Measurements from ENCODE around the gene CEP131. TPM values are rescaled to one million over a fixed set of nuclear protein-coding genes. Genes with fewer than 3 reads are reported as not detected.

The CEP131 gene
- total and polyA plus RNA-seq, 2 of the 8 experiments (the other 6 are each of a cell fraction or from before 2014, with no cell fraction given), result 5.9 to 23.2 TPM

DNA sequence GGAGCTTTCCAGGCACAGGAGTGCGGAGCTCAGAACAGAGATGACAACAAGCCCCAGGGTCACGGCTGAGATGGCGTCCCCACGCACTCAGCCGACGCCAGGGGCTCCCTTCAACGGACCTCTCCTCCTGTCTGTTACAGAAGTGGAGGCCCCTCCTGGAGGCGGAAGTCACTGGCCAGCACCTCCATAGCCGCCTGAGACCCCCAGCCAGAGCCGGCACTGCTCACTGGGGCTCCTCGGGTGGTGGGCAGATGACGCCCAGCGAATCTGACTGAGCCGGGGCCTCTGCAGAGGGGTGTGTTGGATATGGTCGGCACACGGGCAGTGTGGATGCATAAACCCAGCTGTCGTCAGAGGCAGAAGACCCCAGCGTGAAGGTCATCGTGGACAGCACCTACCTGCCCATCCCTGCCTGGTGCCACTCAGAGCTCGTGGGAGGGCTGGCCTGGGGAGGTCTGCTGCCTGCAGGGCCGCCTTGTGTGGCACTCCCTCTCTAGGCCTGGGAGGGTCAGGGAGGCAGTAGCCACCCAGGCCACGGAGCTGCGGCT lies 36.4 kb upstream of the CEP131 start:
- Histone ChIP-seq H3K9me3 (ENCODE audit: insufficient read depth in 2 of 2, low read depth in 1 of 2, low read length in 1 of 2) (no peaks in the 10 kb centered on the region), H3K27ac (ENCODE audit: low read depth, low read length) (no peak overlapping the region), H3K4me2 (ENCODE audit: insufficient read depth in 1 of 2, low read depth in 2 of 2, low read length in 2 of 2) (no peak overlapping the region), H3K36me3 (ENCODE audit: control insufficient read depth in 2 of 4, insufficient read depth in 4 of 4, low read length in 3 of 4) (peaks cover 0 to 7% (median 4%) of the 10 kb centered on the region in 4 experiments; a peak in 3 of 8 replicates), H2BK15ac (ENCODE audit: low read length) (no peak overlapping the region), H4K91ac (replicated peaks; ENCODE audit: insufficient read length, low read length) (no peak overlapping the region), H4K20me1 (replicated peaks in 1 of 2; ENCODE audit: control insufficient read depth in 1 of 2, insufficient read depth in 2 of 2, low read length in 2 of 2) (peaks cover 0 to 7% of the 10 kb centered on the region in 2 experiments), H3K4me1 (replicated peaks in 1 of 4; ENCODE audit: control insufficient read depth in 3 of 4, insufficient read depth in 4 of 4, low read length in 3 of 4) (peaks cover 0 to 2% (median 0%) of the 10 kb centered on the region in 4 experiments; a peak in 3 of 7 replicates), H3K18ac (ENCODE audit: extremely low read depth, low read length) (no peak overlapping the region), H3K27me3 (replicated peaks in 1 of 4; ENCODE audit: control insufficient read depth in 3 of 4, extremely low read depth in 1 of 4, insufficient read depth in 3 of 4, low read length in 3 of 4) (no peaks in the 10 kb centered on the region), H2BK20ac (ENCODE audit: low read length) (no peak overlapping the region), H2AFZ (ENCODE audit: low read length) (no peak overlapping the region), H2BK120ac (replicated peaks; ENCODE audit: low read depth, low read length) (no peak overlapping the region), H4K5ac (ENCODE audit: insufficient read length, low read depth, low read length) (no peak overlapping the region), H3K79me2 (ENCODE audit: control insufficient read depth in 1 of 2, insufficient read depth in 2 of 2, low read length in 2 of 2) (no peaks in the 10 kb centered on the region), H3K56ac (replicated peaks; ENCODE audit: insufficient read length, low read depth, low read length) (no peak overlapping the region), H3K79me1 (ENCODE audit: low read depth, low read length) (no peaks in the 10 kb centered on the region), H2BK5ac (ENCODE audit: low read depth, low read length) (no peak overlapping the region; the same call in 1 of the 2 replicates), H4K8ac (ENCODE audit: extremely low read depth, insufficient read depth, low read length) (no peak overlapping the region), H3K4me3 (ENCODE audit: extremely low read depth in 1 of 4, insufficient read depth in 2 of 4, low read depth in 3 of 4, low read length in 4 of 4) (no peak overlapping the region), H3K9ac (replicated peaks in 1 of 4; ENCODE audit: extremely low read depth in 1 of 4, low read depth in 3 of 4, low read length in 3 of 4) (no peak overlapping the region), H3K4ac (replicated peaks; ENCODE audit: insufficient read length, low read depth, low read length) (no peak overlapping the region), H3K23me2 (ENCODE audit: low read depth, low read length) (no peaks in the 10 kb centered on the region), H3K23ac (ENCODE audit: insufficient read length) (no peak overlapping the region), H3K14ac (ENCODE audit: insufficient read length) (no peak overlapping the region), H2AK5ac (ENCODE audit: low read depth, low read length) (no peak overlapping the region), H2BK12ac (ENCODE audit: low read depth, low read length) (no peak overlapping the region)
- 93% methylated on average over 16 of the region's 23 CpGs; no CpG with 5 or more reads in 1 of the 2 experiments for WGBS, 2 experiments (ENCODE audit: extremely low coverage in 1 of 2, insufficient coverage in 1 of 2, insufficient read length in 1 of 2, insufficient replicate concordance in 2 of 2, low coverage in 1 of 2, low lambda C conversion rate in 2 of 2, missing lambda C conversion rate in 1 of 2)
- POLR2A ChIA-PET (ENCODE audit: partially characterized antibody), result interaction anchor here (1.1 to 2.6 kb wide), 2 partner anchors 277 to 279 kb away, joined by 4 to 7 read pairs; no protein-coding TSS in a partner anchor
- CTCF ChIA-PET (ENCODE audit: partially characterized antibody), result interaction anchor here (0.7 to 2.7 kb wide), 13 partner anchors 8 to 279 kb away, joined by 3 to 12 read pairs (median 4); no protein-coding TSS in a partner anchor
- FAIRE-seq, result no peak
- DNase-seq (ENCODE audit: low read depth in 1 of 2, low spot score in 2 of 2), result no peak
- TF ChIP-seq NANOG (IDR thresholded peaks at IDR 0.05; ENCODE audit: insufficient read depth, low read depth, low read length, poor library complexity, severe bottlenecking), result no peak
- no peak for TF ChIP-seq KDM5A (IDR thresholded peaks at IDR 0.05; ENCODE audit: low read length)
- no peak for TF ChIP-seq SIN3A (conservative IDR thresholded peaks at IDR 0.05 in 1 of 2, IDR thresholded peaks at IDR 0.05 in 1 of 2; ENCODE audit: low read depth in 1 of 2, low read length in 2 of 2)
- TF ChIP-seq SUZ12 (IDR thresholded peaks at IDR 0.05; ENCODE audit: low read length), result no peak
- no peak for TF ChIP-seq CREB1 (IDR thresholded peaks at IDR 0.05)
- no peak for TF ChIP-seq HDAC6 (IDR thresholded peaks at IDR 0.05; ENCODE audit: low read depth, low read length)
- TF ChIP-seq TCF12 (IDR thresholded peaks at IDR 0.05; ENCODE audit: low read depth, low read length), result no peak
- no peak for TF ChIP-seq CHD1 (IDR thresholded peaks at IDR 0.05; ENCODE audit: low read depth, low read length)
- TF ChIP-seq SP2 (IDR thresholded peaks at IDR 0.05; ENCODE audit: low read length), result no peak
- TF ChIP-seq, protein P1, sequence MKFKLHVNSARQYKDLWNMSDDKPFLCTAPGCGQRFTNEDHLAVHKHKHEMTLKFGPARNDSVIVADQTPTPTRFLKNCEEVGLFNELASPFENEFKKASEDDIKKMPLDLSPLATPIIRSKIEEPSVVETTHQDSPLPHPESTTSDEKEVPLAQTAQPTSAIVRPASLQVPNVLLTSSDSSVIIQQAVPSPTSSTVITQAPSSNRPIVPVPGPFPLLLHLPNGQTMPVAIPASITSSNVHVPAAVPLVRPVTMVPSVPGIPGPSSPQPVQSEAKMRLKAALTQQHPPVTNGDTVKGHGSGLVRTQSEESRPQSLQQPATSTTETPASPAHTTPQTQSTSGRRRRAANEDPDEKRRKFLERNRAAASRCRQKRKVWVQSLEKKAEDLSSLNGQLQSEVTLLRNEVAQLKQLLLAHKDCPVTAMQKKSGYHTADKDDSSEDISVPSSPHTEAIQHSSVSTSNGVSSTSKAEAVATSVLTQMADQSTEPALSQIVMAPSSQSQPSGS (IDR thresholded peaks at IDR 0.05; ENCODE audit: low read length), result no peak
- TF ChIP-seq POLR2A (IDR thresholded peaks at IDR 0.05; ENCODE audit: control extremely low read depth in 1 of 2, low read depth in 2 of 2, low read length in 2 of 2), result no peak

Data from H1 (cell line).